PC-9 (cell line): ENCODE results near the gene PRKCA.

Source experiments
- CTCF ChIP-seq: fragments of 200-600 bp; sonication (generic); conservative IDR thresholded peaks from 2 replicates; pipeline ENCODE4 v1.6.1; 2017; ENCODE audit warnings: mixed run types, antibody characterized with exemption, mild to moderate bottlenecking, moderate library complexity
- EZH2 ChIP-seq: fragments of 200-600 bp; sonication (generic); IDR thresholded peaks from 2 replicates; pipeline ENCODE4 v1.8.0; 2017; ENCODE audit warnings: antibody characterized with exemption, low read depth

- no peak for TF ChIP-seq CTCF
- no peak for TF ChIP-seq EZH2
These were observed 26.0 kb upstream of the PRKCA start for GRCh38 chr17:66276328-66276937.
